ENCODE measurements around the gene RTN4RL2.
A peak's percentile ranks its signal among the peaks of the same experiment; 100 is the strongest.

RTN4RL2 gene

GRCh38 chr11:57500926-57501325 is 40.6 kb downstream of the RTN4RL2 start:
- DNase-seq, result no peak

- no peak for DNase-seq
Observed at GRCh38 chr11:57501953-57502352, 41.6 kb downstream of the RTN4RL2 start.

DNA sequence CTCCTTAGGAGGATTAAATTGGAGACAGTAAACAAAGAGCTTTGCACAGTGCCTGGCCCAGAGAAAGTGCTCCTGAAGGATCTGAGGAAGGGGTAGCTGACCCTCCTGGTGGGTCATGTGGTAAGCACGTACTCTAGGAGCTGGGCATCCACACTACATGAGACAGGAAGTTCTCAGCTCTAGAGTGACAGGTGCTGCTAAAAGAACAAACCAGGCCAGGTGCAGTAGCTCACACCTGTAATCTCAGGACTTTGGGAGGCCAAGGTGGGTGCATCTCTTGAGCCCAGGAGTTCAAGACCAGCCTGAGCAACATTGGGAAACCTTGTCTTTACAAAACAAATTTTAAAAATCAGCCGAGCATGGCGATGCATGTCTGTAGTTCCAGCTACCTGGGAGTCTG is 42.0 kb downstream of the RTN4RL2 start:
- no peak for DNase-seq

GRCh38 chr11:57502870-57503269 is 42.5 kb downstream of the RTN4RL2 start:
- no peak for DNase-seq

GRCh38 chr11:57504511-57504910 is 44.2 kb downstream of the RTN4RL2 start:
- no peak for DNase-seq

GRCh38 chr11:57506522-57506921 is 46.2 kb downstream of the RTN4RL2 start:
- no peak for DNase-seq

GRCh38 chr11:57508341-57509170 is 48.2 kb downstream of the RTN4RL2 start:
- no peak for DNase-seq

DNA sequence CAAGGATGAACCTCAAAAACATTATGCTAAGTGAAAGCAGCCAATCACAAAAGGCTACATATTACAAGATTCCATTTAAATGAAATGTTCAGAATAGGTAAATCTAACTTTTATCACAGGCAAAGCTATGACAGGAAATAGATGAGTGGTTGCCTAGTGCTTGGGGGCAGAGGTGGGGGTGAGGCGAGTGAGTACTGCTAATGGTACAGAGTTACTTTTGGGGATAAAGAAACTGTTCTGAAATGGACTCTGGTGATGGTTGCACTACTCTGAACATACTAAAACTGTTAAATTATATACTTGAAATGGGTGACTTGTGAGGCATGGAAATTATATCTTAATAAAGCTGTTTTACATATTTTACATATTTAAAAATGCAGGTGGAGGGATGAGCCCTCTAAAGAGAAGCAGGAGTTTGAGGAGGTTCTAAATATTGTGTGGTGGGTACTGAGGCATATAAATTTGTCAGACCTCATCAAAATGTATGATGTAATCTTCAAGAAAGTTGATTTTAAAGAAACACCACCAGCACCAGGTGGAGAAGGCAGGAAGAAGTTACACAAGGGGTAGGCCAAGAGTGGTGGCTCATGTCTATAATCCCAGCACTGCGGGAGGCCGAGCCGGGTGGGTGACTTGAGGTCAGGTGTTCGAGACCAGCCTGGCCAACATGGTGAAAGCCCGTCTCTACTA is 51.6 kb downstream of the RTN4RL2 start:
- DNase-seq, result no peak

- DNase-seq, result no peak
Observed at GRCh38 chr11:57512646-57513451, 52.5 kb downstream of the RTN4RL2 start.

DNA sequence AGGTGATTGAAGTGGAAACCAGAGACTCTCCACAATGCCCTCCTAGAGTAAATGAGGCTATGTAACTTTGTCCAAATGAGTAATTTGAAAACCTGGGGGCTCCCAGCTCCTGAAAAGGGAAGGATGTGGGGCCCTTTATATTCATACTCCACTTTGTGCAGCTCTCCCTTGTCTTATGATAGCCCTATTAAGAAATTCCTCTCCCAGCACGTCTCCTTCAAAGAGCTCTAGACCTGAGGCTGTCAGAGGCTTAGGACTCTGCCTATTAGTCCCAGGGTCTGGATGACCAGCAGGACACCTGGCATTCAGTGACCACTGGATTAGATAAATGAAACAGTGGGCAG is 53.1 kb downstream of the RTN4RL2 start:
- DNase-seq, result no peak

- DNase-seq, result peak; percentile 33 to 46
Observed at GRCh38 chr11:57513911-57514537, 53.7 kb downstream of the RTN4RL2 start.

- peak; percentile 60 to 68 for DNase-seq
Observed at GRCh38 chr11:57514538-57515331, 54.4 kb downstream of the RTN4RL2 start.

DNA sequence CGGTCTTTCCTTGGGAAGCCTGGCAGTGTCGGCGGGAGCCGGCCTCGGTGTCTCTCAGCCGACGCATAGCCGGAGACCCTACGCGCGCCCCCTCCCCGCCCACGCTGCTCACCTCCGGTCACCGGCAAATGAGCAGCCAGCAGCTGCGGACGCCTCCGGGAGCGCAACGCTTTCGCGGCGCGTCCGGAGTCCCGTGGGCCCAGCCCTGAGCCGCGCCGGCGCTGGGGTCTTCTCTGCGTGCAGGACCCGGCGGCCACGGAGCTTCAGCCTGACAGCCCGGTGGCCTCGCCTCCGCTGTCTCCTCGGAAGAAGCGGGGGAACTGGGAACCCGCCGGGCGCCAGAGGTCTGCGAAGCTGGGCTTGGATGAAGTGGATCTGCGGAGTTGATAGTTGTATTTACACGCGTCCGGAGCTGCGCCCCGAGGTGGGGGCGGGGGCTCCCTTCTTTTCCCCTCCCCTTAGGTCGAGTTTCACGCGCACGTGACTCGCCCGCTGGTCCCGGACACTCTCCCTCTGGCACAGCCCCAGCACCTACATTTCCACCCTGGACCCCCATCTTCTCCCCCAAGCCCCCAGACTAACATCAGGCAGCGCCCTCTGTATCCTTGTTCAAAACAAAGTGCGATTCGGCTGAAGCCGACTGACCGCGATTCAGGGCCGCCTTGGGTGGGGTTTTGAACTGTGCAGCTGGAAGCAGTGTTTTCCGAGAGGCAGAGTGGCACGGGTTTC is 55.2 kb downstream of the RTN4RL2 start, which contains the start of gene SLC43A1:
TSS of gene SLC43A1 (minus strand) at position 371 of the 729 bp plus-strand sequence. CDS start 1,591 bp downstream, outside the sequence.
- peak; percentile 57 to 68 for DNase-seq

GRCh38 chr11:57516061-57516443 is 55.7 kb downstream of the RTN4RL2 start:
- DNase-seq, result no peak

DNA sequence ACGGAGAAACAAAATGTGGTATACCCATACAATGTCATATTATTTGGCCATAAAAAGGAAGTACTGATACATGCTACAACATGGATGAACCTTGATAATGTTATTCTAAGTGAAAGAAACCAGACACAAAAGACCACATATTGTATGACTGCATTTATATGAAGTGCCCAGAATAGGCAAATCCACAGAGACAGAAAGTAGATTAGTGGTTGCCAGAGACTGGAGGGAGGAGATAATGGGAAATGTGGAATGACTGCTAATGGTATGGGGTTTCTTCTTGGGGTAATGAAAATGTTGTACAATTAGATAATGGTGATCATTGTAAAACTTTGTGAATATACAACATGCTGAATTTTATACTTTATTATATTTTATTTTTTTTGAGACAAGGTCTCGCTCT is 60.8 kb downstream of the RTN4RL2 start:
- DNase-seq, result no peak

DNA sequence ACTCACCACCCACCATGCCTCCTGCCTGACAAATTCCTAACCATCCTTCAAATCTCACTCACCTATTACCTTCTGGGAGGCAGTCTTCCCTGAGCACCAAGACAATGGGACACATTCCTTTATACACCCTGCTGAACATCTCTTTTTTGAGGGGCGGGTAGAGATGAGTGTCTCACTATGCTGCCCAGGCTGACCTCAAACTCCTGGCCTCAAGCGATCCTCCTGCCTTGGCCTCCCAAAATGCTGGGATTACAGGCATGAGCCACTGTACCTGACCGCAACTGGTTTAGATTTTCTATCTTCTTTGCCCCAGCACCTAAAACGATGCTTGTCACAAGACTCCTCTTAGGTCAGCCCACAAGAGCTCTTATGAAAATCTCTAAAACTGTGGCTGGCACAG is 63.1 kb downstream of the RTN4RL2 start:
- no peak for DNase-seq
